Colonic mucosa (tissue), 4 donors: ENCODE results near the gene SNX33. TPM values are rescaled to one million over a fixed set of nuclear protein-coding genes. Genes with fewer than 3 reads are reported as not detected.

Experiments used
- DNase-seq: peaks from one replicate; pipeline ENCODE4 v3.0.0-alpha.2; 2020
- H3K27ac ChIP-seq: fragments of 200-600 bp; one replicate; pipeline ENCODE4 v1.8.0; 2021
- H3K27me3 ChIP-seq: fragments of 200-600 bp; one replicate; pipeline ENCODE4 v1.8.0; 2021
- H3K36me3 ChIP-seq: fragments of 200-600 bp; one replicate; pipeline ENCODE4 v1.8.0; 2021
- H3K4me1 ChIP-seq: fragments of 200-600 bp; one replicate; pipeline ENCODE4 v1.8.0; 2021; ENCODE audit warnings: mild to moderate bottlenecking
- H3K4me3 ChIP-seq: fragments of 200-600 bp; one replicate; pipeline ENCODE4 v1.8.0; 2021
- H3K9ac ChIP-seq, 2 donors: one replicate each; pipeline ENCODE4 v1.7.0; 2013; ENCODE audit warnings: control low read depth in 2 of 2, low read depth in 2 of 2, low read length in 2 of 2
- H3K9me3 ChIP-seq: fragments of 200-600 bp; one replicate; pipeline ENCODE4 v1.8.0; 2021
- CTCF ChIP-seq: fragments of 200-600 bp; IDR thresholded peaks from one replicate; pipeline ENCODE4 v1.8.0; 2022; ENCODE audit warnings: antibody characterized with exemption, mild to moderate bottlenecking
- intact Hi-C: fragments of 100-400 bp; cut with DNase I; formaldehyde crosslinking; loops from one replicate; pipeline ENCODE4 v1.14.1; 2022
- total RNA-seq, 2 donors: library from RNA; stranded (reverse); fragmentation: NEBNext Ultra II Directional in 1 of 2; extraction: Animal tissue kit (Norgen Biotek cat#: 25700) in 1 of 2; gene quantifications; one replicate each; pipeline ENCODE4 v1.2.1, GENCODE V29; 2021
- donor health status: healthy.
- donor health status: DM: no; HTN: no; CAD: no.
- donor health status: DM: no; HTN: no; CAD: no.

Gene SNX33
- total RNA-seq, 2 donors from 2014 or later, result 26.2 to 28.1 TPM

- TF ChIP-seq CTCF, result no peak
- DNase-seq, result no peak
- no peak overlapping the region for H3K9ac ChIP-seq
- peaks cover 24% of the 10 kb centered on the region for H3K4me1 ChIP-seq
- no peak overlapping the region for H3K4me3 ChIP-seq
- no peaks in the 10 kb centered on the region for H3K36me3 ChIP-seq
- H3K9me3 ChIP-seq, result no peaks in the 10 kb centered on the region
- intact Hi-C loops, result no loop called here
- H3K27me3 ChIP-seq, result no peaks in the 10 kb centered on the region
- H3K27ac ChIP-seq, result no peak overlapping the region
Measured at GRCh38 chr15:75655931-75656330, 8.2 kb downstream of the SNX33 start.

GRCh38 chr15:75656331-75656730 is 8.6 kb downstream of the SNX33 start:
- Histone ChIP-seq H3K36me3 (no peaks in the 10 kb centered on the region), H3K4me1 (peaks cover 21% of the 10 kb centered on the region)

GRCh38 chr15:75656813-75657212 is 9.1 kb downstream of the SNX33 start:
- Histone ChIP-seq H3K9me3 (no peaks in the 10 kb centered on the region), H3K4me1 (peaks cover 16% of the 10 kb centered on the region), H3K27me3 (no peaks in the 10 kb centered on the region), H3K4me3 (no peak overlapping the region), H3K9ac (no peak overlapping the region), H3K27ac (no peak overlapping the region), H3K36me3 (no peaks in the 10 kb centered on the region)
- no peak for TF ChIP-seq CTCF
- intact Hi-C loops, result no loop called here
- no peak for DNase-seq

More at GRCh38 chr15:75656331-75656730, 8.6 kb downstream of the SNX33 start:
- no peak for TF ChIP-seq CTCF
- intact Hi-C loops, result no loop called here
- H3K9ac ChIP-seq, result no peak overlapping the region
- H3K27ac ChIP-seq, result no peak overlapping the region
- no peaks in the 10 kb centered on the region for H3K27me3 ChIP-seq
- no peak for DNase-seq
- H3K9me3 ChIP-seq, result no peaks in the 10 kb centered on the region
- no peak overlapping the region for H3K4me3 ChIP-seq

GRCh38 chr15:75659141-75659771 is 11.5 kb downstream of the SNX33 start:
- Histone ChIP-seq H3K4me1 (peaks cover 12% of the 10 kb centered on the region), H3K9me3 (no peaks in the 10 kb centered on the region), H3K27ac (no peak overlapping the region), H3K27me3 (no peaks in the 10 kb centered on the region), H3K9ac (peak overlapping the region in 1 of 2 donors; percentile 16), H3K36me3 (no peaks in the 10 kb centered on the region), H3K4me3 (no peak overlapping the region)
- intact Hi-C loops, result no loop called here
- no peak for TF ChIP-seq CTCF
- DNase-seq, result no peak

- intact Hi-C loops, result no loop called here
- Histone ChIP-seq H3K27me3 (no peaks in the 10 kb centered on the region), H3K36me3 (no peaks in the 10 kb centered on the region), H3K4me1 (peaks cover 12% of the 10 kb centered on the region), H3K9ac (peak overlapping the region in 1 of 2 donors; percentile 57), H3K27ac (no peak overlapping the region), H3K4me3 (no peak overlapping the region), H3K9me3 (no peaks in the 10 kb centered on the region)
- TF ChIP-seq CTCF, result no peak
- DNase-seq, result no peak
Measured at GRCh38 chr15:75659928-75660645, 12.4 kb downstream of the SNX33 start.
